ENCODE results near the gene RALGAPA2. TPM values are rescaled to one million over a fixed set of nuclear protein-coding genes. Genes with fewer than 3 reads are reported as not detected.

Gene RALGAPA2
- total and polyA plus RNA-seq, 7 donors = 8.4 to 23.2 (median 18.5) TPM

DNA sequence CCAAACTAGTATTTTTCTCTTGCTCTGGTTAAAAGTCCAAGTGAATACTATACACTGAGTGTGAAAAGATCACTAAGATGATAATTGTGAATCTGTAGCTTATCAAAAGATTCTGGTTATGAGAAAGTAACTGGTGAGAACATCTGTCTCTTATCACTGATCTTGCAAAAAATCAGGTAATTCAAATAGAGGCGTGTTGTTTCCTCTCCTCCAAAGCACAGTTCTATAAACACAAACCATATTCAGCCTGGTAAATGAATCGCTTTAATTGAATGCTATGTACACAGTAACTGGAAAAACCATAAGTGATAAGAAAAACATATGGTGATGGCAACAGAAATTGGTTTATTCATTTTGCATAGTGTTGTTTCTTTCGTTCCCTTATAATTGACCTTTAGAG, 161.0 kb downstream of the RALGAPA2 start:
- Histone ChIP-seq H3K9me3 (no peaks in the 10 kb centered on the region), H3K4me3 (no peak overlapping the region), H3K27me3 (no peaks in the 10 kb centered on the region), H3K4me1 (no peaks in the 10 kb centered on the region), H3K27ac (no peak overlapping the region), H3K36me3 (peaks cover 0 to under 1% (median 0%) of the 10 kb centered on the region in 4 donors)
- 14 to 64% methylated on average over 3 of the region's 3 CpGs for WGBS, 2 donors
- DNase-seq = no peak
- intact Hi-C loops (cut with DNase I) = no loop called here
- TF ChIP-seq, protein P1, sequence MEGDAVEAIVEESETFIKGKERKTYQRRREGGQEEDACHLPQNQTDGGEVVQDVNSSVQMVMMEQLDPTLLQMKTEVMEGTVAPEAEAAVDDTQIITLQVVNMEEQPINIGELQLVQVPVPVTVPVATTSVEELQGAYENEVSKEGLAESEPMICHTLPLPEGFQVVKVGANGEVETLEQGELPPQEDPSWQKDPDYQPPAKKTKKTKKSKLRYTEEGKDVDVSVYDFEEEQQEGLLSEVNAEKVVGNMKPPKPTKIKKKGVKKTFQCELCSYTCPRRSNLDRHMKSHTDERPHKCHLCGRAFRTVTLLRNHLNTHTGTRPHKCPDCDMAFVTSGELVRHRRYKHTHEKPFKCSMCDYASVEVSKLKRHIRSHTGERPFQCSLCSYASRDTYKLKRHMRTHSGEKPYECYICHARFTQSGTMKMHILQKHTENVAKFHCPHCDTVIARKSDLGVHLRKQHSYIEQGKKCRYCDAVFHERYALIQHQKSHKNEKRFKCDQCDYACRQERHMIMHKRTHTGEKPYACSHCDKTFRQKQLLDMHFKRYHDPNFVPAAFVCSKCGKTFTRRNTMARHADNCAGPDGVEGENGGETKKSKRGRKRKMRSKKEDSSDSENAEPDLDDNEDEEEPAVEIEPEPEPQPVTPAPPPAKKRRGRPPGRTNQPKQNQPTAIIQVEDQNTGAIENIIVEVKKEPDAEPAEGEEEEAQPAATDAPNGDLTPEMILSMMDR (IDR thresholded peaks at IDR 0.05) = no peak
- TF ChIP-seq POLR2AphosphoS5 (IDR thresholded peaks at IDR 0.05) = no peak
- TF ChIP-seq EP300 (IDR thresholded peaks at IDR 0.05) = no peak
- no peak for TF ChIP-seq POLR2A (IDR thresholded peaks at IDR 0.05)

DNA sequence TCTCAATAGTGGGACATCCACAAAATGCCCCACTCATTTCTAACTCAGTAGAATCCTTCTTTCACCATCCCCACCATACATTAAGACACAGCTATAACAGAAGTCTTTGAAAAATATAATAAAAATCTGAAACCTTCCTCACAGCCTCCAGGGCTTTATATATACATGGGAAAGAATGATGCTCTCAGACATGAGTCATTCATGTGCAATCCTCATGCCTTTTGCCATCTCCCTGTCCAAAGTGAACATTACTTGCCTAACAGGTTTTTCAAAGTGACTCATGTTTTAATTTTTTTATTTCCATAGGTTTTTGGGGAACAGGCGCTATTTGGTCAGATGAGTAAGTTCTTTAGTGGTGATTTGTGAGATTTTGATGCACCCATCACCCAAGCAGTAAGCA, 162.7 kb downstream of the RALGAPA2 start:
- no peaks in the 10 kb centered on the region for H3K9me3 ChIP-seq
- no peak overlapping the region for H3K4me3 ChIP-seq
- H3K4me1 ChIP-seq = no peaks in the 10 kb centered on the region
- intact Hi-C loops (cut with DNase I) = no loop called here
- H3K36me3 ChIP-seq = peaks cover 0 to 12% (median 2%) of the 10 kb centered on the region in 4 donors
- TF ChIP-seq EP300 (IDR thresholded peaks at IDR 0.05) = no peak
- TF ChIP-seq, protein P1 (IDR thresholded peaks at IDR 0.05) = no peak
- no peak for TF ChIP-seq POLR2A (IDR thresholded peaks at IDR 0.05)
- TF ChIP-seq POLR2AphosphoS5 (IDR thresholded peaks at IDR 0.05) = no peak
- H3K27me3 ChIP-seq = no peaks in the 10 kb centered on the region
- DNase-seq = no peak
- 20 to 69% methylated on average over 1 of the region's 1 CpG for WGBS, 2 donors
- H3K27ac ChIP-seq = no peak overlapping the region

DNA sequence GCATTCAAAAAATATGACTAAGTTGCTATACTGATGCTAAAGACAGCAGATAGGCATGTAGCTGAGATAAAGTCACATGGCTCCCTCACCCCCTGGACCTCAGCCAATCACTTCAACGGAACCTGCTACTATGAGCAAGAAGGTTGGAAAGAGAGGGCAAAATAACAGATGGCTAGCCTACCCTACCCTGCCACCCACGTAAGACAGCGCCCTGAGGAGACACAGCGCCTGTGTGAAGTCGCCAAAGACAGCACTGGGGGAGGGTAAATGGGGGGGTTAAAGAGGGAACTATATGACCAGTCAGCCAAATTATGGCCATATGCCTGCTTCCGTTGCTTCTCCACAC, 163.2 kb downstream of the RALGAPA2 start:
- H3K27ac ChIP-seq = no peak overlapping the region
- WGBS, 2 donors = 31 to 70% methylated on average over 6 of the region's 6 CpGs

DNA sequence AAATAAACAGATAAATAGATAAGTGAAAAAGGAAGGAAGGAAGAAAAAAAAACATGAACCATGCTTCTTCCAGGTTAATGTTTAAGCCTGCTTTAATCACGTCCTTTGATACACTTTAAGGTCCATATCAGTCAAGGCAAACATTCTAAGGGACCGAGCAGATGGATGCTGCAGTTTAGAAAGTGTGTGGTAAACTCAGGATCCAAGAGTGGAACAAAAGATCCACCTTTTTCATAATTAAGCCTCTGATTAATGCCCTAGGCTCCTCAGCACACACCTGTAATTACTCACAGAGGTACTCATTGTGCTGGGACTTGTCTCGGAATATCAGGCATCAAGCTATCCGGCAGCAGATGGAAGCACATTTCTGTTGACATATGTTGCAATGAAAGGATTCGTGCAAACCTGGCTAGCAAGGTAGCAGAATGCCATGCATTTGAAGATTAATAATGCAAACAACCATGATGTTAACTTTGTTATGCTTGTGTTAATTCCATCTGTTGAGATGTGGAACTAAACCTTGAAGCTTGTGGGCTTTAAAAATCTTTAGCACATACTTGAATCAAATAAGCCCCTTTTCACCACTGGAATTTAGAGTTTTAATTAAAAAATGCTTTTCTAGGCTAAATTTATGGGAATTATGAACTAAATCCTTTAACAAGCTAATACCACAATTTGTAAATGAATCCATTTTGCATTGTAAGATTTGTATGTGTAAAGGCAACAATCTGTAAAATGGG, 163.7 kb downstream of the RALGAPA2 start:
- H3K4me3 ChIP-seq = no peak overlapping the region
- TF ChIP-seq, protein P1 (IDR thresholded peaks at IDR 0.05) = no peak
- TF ChIP-seq POLR2AphosphoS5 (IDR thresholded peaks at IDR 0.05) = no peak
- no peak for TF ChIP-seq POLR2A (IDR thresholded peaks at IDR 0.05)
- TF ChIP-seq EP300 (IDR thresholded peaks at IDR 0.05) = no peak
- no peak for DNase-seq
- H3K36me3 ChIP-seq = peaks cover 0 to 12% (median 2%) of the 10 kb centered on the region in 4 donors
- no peaks in the 10 kb centered on the region for H3K9me3 ChIP-seq
- WGBS, 2 donors = 19 to 70% methylated on average over 5 of the region's 5 CpGs
- intact Hi-C loops (cut with DNase I) = no loop called here
- no peaks in the 10 kb centered on the region for H3K27me3 ChIP-seq
- H3K27ac ChIP-seq = no peak overlapping the region
- no peaks in the 10 kb centered on the region for H3K4me1 ChIP-seq

More for the DNA sequence above, 163.2 kb downstream of the RALGAPA2 start:
- intact Hi-C loops (cut with DNase I) = no loop called here
- Histone ChIP-seq H3K27me3 (no peaks in the 10 kb centered on the region), H3K9me3 (no peaks in the 10 kb centered on the region), H3K36me3 (peaks cover 0 to 12% (median 2%) of the 10 kb centered on the region in 4 donors), H3K4me3 (no peak overlapping the region), H3K4me1 (no peaks in the 10 kb centered on the region)
- DNase-seq = no peak
- TF ChIP-seq, protein P1 (IDR thresholded peaks at IDR 0.05) = no peak
- no peak for TF ChIP-seq POLR2A (IDR thresholded peaks at IDR 0.05)
- TF ChIP-seq POLR2AphosphoS5 (IDR thresholded peaks at IDR 0.05) = no peak
- no peak for TF ChIP-seq EP300 (IDR thresholded peaks at IDR 0.05)
